Stimulated activated CD4-positive, alpha-beta T cell treated with anti-CD3 and anti-CD28 coated beads, Interleukin-12 subunit alpha, Interleukin-12 subunit beta, amount 100 ng/mL, for 24 hours (primary cell): Measurements from ENCODE around the gene SIRT2.
"Not testable (repeated sequence)": the region's sequence is repeated elsewhere in the genome, so short reads cannot be mapped to it uniquely, and the experiment has no call there.

Source experiments
- DNase-seq, 2 experiments: peaks; one replicate each; pipeline ENCODE4 v3.0.0-alpha.2; 2020; ENCODE audit warnings: low read depth in 2 of 2

Gene SIRT2

DNA sequence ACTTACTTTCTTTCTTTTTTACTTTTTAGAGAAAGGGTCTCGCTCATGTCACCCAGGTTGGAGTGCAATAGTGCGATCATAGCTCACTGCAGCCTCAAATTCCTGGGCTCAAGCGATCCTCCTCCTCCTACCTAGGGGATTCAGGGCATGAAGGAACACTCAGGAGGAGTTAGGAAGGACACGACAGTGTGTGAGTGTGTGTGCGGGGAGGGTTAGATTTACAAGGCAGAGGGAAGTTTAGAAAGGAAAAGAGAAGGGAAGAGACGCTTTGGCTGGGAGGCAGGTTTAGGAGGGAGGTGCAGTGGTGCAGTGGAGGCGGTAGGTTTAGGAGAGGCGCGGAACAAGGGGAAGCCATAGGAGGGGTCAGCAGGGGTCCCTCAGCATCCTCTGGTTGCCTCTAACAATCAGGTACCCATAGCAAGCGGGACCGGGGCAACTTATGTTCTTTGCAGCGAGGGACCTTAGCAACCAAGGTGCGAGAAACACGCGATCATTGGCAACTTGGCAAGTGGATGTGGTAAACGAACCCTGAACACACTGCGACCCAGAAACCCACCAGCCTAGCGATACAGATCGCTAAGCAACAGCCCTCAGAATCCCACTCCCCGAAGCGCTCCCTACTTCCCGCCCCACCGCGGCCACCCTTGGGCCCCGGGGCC is 501 bp downstream of the SIRT2 start:
- no peak for DNase-seq

DNA sequence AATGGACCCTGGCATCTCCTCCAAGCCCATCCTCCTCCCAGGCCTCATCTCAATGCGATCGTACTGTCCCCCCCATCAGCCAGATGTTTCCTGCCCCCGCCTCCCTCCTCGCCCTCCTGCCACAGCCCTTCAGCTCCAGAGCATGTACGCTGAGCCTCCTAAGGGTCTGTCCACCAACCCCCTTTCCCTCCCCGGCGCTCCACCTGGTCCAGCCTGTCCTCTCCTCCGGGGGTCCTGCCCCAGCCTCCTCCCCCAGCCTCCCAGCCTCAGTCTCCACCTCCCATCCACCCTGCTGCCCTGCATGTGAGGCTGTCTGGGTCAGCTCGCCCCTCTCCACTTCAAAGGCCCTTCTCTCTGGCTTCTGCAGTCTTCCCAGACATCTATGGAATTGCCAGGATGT is 4.5 kb downstream of the SIRT2 start:
- no peak for DNase-seq

GRCh38 chr19:38893341-38893771 is 6.1 kb downstream of the SIRT2 start:
- no peak for DNase-seq

DNA sequence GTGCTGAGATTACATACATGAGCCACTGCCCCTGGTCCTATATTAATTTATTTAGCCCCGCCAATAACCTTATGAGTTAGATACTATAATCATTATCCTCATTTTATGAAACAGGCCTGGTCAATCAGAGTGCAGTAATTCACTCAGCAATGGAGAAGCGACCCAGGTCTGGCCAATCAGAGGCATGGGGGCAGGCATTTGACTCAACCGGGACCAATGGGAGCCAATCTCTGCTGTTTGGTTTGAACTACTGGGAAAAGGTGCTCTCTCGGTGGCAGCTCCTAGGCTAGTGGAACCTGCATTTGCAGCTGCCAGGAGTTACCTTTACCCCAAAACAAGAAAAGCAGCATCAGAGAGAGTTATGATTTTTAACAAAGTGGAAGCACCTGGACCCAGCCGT is 6.6 kb downstream of the SIRT2 start:
- no peak for DNase-seq

DNA sequence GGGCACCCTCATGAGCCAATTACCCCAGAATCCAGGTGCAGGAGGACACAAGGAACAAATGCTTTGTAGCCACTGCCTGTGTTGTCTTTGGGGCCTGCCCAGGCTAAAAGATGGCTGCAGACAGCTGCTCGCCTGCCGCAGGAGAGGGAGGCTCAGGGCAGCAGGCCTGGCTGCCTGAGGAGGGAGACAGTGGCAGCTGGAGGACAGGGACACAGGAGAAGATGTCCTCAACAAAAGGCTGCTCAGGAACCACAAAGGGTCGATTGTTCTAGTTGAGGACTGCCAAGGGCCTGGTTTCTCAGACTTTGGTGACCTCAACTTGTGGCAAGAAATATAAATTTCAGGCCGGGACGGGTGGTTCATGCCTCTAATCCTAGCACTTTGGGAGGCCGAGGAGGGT is 7.6 kb downstream of the SIRT2 start:
- DNase-seq: no peak

- DNase-seq: no peak
Measured at GRCh38 chr19:38890686-38891085, 8.7 kb downstream of the SIRT2 start.

DNA sequence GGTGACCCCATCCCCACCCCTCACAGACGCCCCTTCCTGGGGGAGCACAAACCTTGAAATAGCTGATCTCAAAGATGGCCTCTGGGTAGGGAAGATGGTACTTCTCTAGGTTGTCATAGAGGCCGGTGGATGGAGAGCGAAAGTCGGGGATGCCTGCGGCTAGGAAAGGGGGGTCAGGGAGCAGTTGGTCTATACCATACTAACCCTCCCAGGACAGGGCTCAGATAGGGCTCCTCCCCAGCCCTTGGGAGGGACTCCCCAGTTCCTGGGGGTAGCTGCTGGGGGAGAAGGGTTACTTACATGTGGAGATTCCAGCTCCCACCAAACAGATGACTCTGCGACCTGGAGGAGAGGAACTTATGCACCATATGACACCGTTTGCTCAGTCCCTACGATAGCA is 9.6 kb downstream of the SIRT2 start:
- DNase-seq: no peak

- no peak for DNase-seq
Measured at GRCh38 chr19:38888876-38889275, 10.5 kb downstream of the SIRT2 start.

DNA sequence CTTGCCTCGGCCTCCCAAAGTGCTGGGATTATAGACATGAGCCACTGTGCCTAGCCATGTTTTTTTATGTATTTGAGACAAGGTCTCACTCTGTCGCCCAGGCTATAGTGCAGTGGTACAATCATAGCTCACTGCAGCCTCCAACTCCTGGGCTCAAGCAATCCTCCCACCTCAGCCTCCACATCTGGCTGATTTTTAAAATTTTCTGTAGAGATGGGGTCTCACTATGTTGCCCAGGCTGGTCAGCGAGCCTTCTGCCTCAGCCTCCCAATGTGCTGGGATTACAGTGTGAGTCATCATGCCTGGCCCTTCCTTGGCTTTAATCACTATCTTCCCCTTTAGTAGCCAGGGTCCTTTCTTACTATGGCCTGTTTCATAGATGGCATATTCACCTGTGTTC is 14.7 kb downstream of the SIRT2 start:
- DNase-seq: not testable (repeated sequence)

DNA sequence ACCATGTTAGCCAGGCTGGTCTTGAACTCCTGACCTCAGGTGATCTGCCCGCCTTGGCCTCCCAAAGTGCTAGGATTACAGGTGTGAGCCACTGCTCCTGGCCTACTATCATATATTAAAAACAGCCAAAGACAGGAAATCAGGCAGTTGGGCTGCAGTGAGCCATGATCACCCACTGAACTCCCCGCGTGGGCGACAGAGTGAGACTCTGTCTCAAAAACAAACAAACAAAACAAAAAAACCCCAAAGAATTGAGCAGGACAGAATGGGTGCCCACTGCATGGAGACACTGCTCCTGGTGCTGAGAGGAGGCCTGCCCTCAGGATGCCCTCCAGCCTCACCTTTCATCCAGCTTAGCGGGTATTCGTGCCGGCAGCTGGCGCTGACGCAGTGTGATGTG is 16.1 kb downstream of the SIRT2 start:
- no peak for DNase-seq

GRCh38 chr19:38880882-38881609 is 18.4 kb downstream of the SIRT2 start:
- DNase-seq: no peak

DNA sequence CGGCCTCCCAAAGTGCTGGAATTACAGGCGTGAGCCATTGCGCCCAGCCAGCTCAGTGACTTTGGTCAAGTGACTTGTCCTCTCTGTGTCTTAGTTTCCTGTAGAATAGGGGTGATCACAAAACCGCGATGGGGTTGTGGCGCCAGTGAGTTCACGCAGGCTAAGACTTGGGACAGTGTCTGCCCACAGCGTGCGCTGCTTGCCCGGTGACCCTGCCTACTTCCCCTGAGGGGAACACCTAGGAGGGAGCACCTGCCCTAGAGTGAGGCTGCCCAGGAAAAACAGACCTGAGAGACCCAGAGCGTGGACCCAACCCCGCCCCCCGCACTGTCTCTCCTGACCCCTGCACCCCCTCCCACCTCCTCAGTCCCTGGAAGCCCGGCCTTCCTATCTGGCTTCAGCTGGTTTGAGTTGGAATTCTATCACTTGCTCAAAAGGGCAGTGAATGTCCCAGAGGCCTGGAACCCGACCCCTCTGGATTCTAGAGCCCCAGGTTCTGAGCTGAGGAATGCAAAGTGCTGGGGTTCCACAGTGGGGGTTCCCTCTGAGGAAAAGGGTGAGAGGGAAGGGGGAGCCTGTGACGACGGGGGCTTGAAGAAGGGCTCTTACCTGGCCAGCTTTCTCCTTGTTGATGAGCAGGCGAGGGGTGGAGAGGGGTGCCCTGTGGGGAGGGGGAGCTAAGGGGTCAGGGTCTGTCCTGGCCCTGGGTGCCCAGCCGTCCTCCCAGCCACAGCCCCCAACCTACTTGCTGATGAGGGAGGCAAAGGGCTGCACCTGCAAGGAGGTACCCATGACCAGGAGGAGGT is 19.1 kb downstream of the SIRT2 start:
- no peak for DNase-seq

DNA sequence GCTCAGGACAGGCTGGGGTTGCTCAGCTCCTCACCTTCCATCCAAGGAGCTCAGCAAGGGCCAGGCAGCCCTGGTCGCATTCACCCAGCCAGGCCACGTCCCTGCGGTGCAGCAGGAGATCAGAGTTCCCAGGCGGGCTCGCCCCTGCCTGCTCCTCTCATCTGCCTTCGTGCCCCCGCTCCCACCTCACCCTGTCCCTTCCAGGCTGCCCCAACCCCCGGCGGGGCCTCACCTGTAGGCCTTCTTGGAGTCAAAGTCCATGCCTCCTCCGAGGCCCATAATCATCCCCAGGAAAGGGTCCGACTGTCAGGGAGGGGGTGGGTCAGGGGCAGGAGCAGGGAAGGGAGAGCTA is 20.0 kb downstream of the SIRT2 start:
- DNase-seq: no peak

DNA sequence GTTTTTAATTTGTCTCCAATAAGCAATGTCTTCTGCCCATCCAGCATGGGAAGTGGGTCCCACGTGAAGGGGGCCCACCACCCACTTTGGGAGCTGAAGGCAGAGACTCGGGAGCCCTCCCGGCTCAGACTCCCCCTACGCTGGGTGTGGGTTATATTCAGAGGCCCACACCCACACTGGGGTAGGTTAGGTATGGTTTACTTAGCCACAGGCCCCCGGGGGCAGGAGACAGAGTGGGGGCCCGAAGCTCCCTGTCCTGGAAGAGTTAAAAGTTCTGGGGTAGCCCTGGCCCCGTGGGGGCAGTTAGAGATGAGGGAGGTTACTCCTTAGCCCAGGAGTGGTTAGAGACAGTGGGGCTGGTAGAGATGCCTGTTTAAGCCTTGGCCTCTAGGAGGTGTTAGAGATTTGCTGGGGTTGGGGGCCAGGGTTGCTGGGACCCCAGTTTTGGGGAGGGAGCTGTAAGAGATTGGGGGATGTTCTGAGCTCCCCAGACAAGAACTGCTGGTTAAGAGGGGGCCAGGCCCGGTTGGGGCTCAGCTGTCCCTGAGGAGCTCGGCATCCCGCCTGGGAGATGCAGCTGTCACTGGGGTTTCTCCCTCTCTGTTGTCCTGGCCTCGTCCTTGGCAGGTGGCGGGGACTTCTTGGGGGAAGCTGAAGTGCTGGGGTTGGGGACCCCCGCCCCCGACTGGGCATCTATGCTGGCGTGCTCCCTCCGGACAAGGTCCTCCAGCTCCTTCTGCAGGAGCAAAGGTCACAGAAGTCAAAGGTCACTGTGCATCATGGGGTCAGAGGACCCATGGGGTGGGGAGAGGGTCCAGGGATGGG is 20.6 kb downstream of the SIRT2 start:
- DNase-seq: no peak

DNA sequence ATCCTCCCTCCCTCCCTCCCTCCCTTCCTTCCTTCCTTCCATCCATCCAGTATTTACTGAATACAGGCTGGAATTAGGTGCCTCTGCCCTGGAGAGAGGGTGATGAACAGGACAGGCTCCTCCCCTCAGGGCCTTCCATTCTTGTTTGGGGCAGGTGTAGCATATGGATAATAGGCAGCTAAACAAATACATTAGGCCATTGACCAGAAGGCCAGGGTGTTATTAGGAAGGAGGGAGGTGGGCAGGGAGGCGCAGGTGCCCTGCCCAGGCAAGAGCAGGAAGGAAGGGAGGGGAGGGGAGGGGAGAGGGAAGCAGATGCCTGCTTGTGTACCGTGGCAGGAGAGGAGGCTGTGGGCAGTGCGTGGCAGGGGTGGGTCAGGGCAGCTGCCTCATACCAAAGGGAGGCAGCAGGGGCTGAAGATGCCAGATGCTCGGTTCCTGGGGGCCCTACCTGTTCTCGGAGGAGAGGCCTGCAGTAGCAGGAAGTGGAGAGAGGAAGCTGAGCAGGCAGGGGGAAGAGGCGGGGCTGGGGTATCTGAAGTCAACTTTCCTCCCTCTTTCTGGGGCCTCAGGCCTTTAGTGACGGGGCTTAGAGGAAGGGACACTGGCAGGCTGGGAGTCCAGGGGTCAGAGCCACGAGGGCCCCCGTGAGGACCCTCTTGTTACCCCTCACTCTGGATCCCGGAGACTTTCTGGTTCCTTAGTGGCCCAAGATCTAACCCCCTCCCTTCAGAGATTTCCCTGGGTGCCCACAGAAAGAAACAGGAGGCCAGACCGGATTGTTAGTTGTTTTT is 21.4 kb downstream of the SIRT2 start, which contains the start of gene RINL:
Gene RINL (minus strand): TSS at position 495 of the 794 bp plus-strand sequence. CDS start 1,533 bp downstream, outside the sequence.
- peak; percentile 40 to 61 for DNase-seq

DNA sequence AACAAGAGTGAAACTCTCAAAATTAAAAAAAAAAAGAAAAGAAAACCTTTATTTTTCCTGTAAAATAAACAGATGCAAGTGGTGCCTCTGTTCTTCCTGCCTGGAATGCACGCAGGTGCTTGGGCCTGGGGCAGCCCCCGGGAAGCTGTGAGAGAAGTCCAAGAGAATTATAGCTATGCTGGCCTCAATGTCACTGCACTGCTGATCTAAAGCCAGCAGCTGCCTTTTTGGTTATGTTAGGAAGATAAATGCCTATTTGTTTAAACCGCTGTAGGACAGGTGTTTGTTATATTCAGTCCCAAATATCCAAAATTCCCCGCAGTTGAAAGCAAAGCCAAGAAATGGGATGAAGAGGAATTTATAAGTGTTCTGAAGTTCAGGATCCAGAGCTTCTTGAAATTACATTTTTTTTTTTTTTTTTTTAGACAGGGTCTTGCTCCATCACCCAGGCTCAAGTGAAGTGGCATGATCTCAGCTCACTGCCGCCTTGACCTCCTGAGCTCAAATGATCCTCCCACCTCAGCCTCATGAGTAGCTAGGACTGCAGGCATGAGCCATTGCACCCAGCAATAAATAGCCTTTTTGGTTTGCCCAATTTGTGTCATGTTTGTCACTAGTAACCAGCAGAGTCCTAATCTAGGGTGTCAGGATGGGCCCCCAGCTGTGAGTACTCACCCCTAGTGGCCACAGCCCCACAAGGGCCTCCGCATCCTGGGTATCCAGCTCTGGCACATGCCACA is 23.6 kb downstream of the SIRT2 start:
- DNase-seq: no peak

DNA sequence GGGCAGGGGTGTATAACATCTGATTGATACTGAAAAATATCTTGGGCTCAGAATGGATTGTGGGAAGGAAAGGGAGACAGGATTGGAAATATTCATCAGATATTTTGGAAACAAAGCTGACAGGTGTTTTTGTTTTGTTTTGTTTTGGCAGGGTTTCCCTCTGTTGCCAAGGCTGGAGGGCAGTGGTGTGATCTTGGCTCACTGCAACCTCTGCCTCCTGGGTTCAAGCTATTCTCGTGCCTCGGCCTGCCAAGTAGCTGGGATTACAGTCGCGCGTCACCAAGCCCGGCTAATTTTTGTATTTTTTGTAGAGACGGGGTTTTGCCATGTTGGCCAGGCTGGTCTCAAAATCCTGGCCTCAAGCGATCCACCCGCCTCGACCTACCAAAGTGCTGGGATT is 26.0 kb downstream of the SIRT2 start:
- DNase-seq: not testable (repeated sequence)

GRCh38 chr19:38870612-38871011 is 28.8 kb downstream of the SIRT2 start:
- DNase-seq: no peak

DNA sequence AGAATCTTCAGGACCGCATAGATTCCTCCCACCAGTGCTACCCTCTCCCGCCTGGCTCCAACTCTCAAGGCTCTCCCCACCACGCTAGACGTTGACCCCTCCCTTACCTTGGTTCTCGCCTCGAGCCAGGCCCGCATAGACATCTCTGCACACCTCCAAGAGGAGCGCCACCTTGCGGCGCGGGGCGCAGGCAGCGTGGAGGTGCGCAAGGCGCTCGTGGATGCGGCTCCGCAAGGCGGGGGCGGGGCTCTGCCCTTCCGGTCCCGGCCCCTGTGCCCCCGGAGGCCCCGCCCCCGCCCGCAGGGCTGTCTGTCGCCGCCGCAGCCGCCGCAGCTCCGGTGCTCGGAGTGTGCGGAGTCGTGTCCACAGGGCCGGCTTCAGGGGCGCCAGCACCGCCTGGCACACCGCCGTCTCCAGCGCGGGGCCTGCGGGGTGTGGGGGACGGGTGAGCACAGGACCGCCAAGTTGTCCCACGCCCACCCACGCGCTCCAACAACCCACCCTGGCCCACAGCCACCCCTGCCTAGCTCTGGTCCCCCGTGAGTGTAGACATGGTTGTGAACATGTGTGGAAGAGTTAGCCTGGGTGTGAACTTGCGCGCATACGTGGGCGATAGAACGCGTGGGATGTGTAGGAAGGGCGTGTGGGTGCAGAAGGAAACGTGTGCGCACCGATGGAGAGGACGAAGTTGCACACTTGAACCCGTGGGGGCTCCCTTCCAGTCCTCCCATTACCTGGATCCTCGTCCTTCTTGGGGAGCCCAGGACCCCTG is 29.4 kb downstream of the SIRT2 start:
- DNase-seq: peak; percentile 79 to 92
